Fibroblast of upper back skin (primary cell): ENCODE measurements around the gene PER1.
"Not testable (repeated sequence)": the region's sequence is repeated elsewhere in the genome, so short reads cannot be mapped to it uniquely, and the experiment has no call there.

Experiments used
- DNase-seq: peaks from one replicate; pipeline ENCODE4 v3.0.0-alpha.2; 2013

The PER1 gene

GRCh38 chr17:8152112-8152775 lies at the start of gene PER1:
Gene PER1 (minus strand): TSS chr17:8152404. CDS start chr17:8150706, 1,698 bp downstream.
- peak; percentile 91 for DNase-seq

- DNase-seq, result peak; percentile 89
Observed at GRCh38 chr17:8192070-8192815, 40.0 kb upstream of the PER1 start.

GRCh38 chr17:8190506-8190905 lies 38.3 kb upstream of the PER1 start:
- no peak for DNase-seq

GRCh38 chr17:8189711-8190477 lies 37.7 kb upstream of the PER1 start, which contains the start of gene BORCS6:
Gene BORCS6 (minus strand): TSS chr17:8190180. CDS start chr17:8190140, 40 bp downstream.
- DNase-seq, result peak; percentile 99

- no peak for DNase-seq
Observed at GRCh38 chr17:8189041-8189710, 37.0 kb upstream of the PER1 start.

GRCh38 chr17:8188263-8188839 lies 36.1 kb upstream of the PER1 start:
- DNase-seq, result no peak

GRCh38 chr17:8187517-8188262 lies 35.5 kb upstream of the PER1 start:
- peak; percentile 100 for DNase-seq

- peak; percentile 97 for DNase-seq
Observed at GRCh38 chr17:8186787-8187516, 34.7 kb upstream of the PER1 start.

GRCh38 chr17:8186446-8186786 lies 34.2 kb upstream of the PER1 start:
- DNase-seq, result no peak

GRCh38 chr17:8185582-8186445 lies 33.6 kb upstream of the PER1 start:
- peak; percentile 73 for DNase-seq

GRCh38 chr17:8176998-8177731 lies 25.0 kb upstream of the PER1 start:
- no peak for DNase-seq

- peak; percentile 82 for DNase-seq
Observed at GRCh38 chr17:8176197-8176940, 24.2 kb upstream of the PER1 start, which contains the start of gene TMEM107. Gene TMEM107 (minus strand): TSS chr17:8176380. CDS start chr17:8176286, 94 bp downstream.

- no peak for DNase-seq
Observed at GRCh38 chr17:8175795-8176196, 23.6 kb upstream of the PER1 start.

- DNase-seq, result peak; percentile 39
Observed at GRCh38 chr17:8173871-8174322, 21.7 kb upstream of the PER1 start.

GRCh38 chr17:8173056-8173870 lies 21.1 kb upstream of the PER1 start:
- peak; percentile 99 for DNase-seq

GRCh38 chr17:8170186-8170585 lies 18.0 kb upstream of the PER1 start:
- not testable (repeated sequence) for DNase-seq

GRCh38 chr17:8167526-8167925 lies 15.3 kb upstream of the PER1 start:
- DNase-seq, result no peak

GRCh38 chr17:8166731-8167130 lies 14.5 kb upstream of the PER1 start:
- no peak for DNase-seq
